ENCODE measurements around the gene CLCN5. TPM values are rescaled to one million over a fixed set of nuclear protein-coding genes. Genes with fewer than 3 reads are reported as not detected.

The CLCN5 gene
- total and polyA plus RNA-seq, 2 of the 13 experiments (the other 11 are each of a cell fraction or from before 2014, with no cell fraction given): 7.8 to 27.3 TPM

DNA sequence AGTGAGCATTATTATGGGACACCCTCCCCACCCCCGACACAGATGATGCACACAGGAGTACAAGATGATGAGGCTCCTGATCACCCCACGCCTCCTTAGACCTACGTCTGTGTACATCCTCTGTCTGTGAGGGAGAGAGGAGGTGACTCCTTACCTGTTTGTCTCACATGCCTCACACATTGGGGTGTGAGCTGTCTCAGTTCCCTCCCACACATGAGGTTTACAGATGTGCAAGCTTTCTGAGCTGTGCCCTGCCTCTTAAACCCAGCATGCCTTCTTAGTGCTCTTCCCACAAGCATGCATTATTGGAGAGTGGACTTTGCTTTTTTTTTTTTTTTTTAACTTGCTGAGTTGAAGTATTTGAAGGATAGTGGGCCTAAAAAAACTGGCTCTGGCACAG is 76.7 kb downstream of the CLCN5 start:
- ATAC-seq: no peak
- intact Hi-C loops (cut with micrococcal nuclease; ENCODE audit: unreplicated experiment): no loop called here
- POLR2A ChIA-PET: no interaction called here

GRCh38 chrX:50000937-50001542 is 78.6 kb downstream of the CLCN5 start:
- BruUV-seq (replicated peaks): no TSS peak
- intact Hi-C loops (cut with micrococcal nuclease; ENCODE audit: unreplicated experiment) (no loop called here), in situ Hi-C loops (cut with HindIII; ENCODE audit: extremely low pct_ligation_motif_present, low pct_unique_long_range_greater_than_20kb) (no loop called here)
- TF ChIP-seq SOX13 (IDR thresholded peaks at IDR 0.05) (no peak), SOX13 (CRISPR knock-in tag; conservative IDR thresholded peaks at IDR 0.05 in 1 of 2, IDR thresholded peaks at IDR 0.05 in 1 of 2) (no peak), GTF2F1 (IDR thresholded peaks at IDR 0.05; ENCODE audit: low read length) (no peak)
- Histone ChIP-seq H3K79me2 (ENCODE audit: insufficient read depth, low read length) (no peaks in the 10 kb centered on the region), H4K20me1 (ENCODE audit: insufficient read depth, low read length) (no peaks in the 10 kb centered on the region), H3K27me3 (ENCODE audit: control insufficient read depth in 1 of 2, insufficient read depth in 2 of 2, low read length in 2 of 2) (no peaks in the 10 kb centered on the region), H3K27ac (ENCODE audit: extremely low read length, insufficient read depth, low read length) (no peak overlapping the region), H3K9me3 (ENCODE audit: low read length) (no peaks in the 10 kb centered on the region), H3K4me2 (ENCODE audit: low read depth, low read length) (no peak overlapping the region), H3K4me1 (ENCODE audit: insufficient read depth, low read length) (peaks cover 2% of the 10 kb centered on the region; the same call in 1 of the 2 replicates), H3K9ac (ENCODE audit: insufficient read depth, low read depth, low read length) (no peak overlapping the region), H3K36me3 (replicated peaks in 1 of 2; ENCODE audit: control insufficient read depth in 1 of 2, insufficient read depth in 2 of 2, low read length in 2 of 2) (no peaks in the 10 kb centered on the region), H2AFZ (ENCODE audit: low read length) (no peak overlapping the region), H3K4me3 (replicated peaks in 1 of 3; ENCODE audit: insufficient read depth in 1 of 3, low read depth in 2 of 3, low read length in 3 of 3) (no peak overlapping the region)
- FAIRE-seq: no peak
- DNase-seq (ENCODE audit: low spot score): no peak
- ChIA-PET POLR2A (no interaction called here), CTCF (ENCODE audit: low intra/inter-chr PET ratio, low total read pairs) (no interaction called here)
- no peak for ATAC-seq

More for the DNA sequence above, 76.7 kb downstream of the CLCN5 start:
- TF ChIP-seq NFKB2 (CRISPR knock-in tag; IDR thresholded peaks at IDR 0.05; ENCODE audit: borderline replicate concordance): no peak
- no peak for TF ChIP-seq KLF9 (CRISPR knock-in tag; IDR thresholded peaks at IDR 0.05; ENCODE audit: low read depth)
- TF ChIP-seq ZNF44 (CRISPR knock-in tag; IDR thresholded peaks at IDR 0.05): no peak
- TF ChIP-seq ZNF12 (CRISPR knock-in tag; IDR thresholded peaks at IDR 0.05): no peak
- Histone ChIP-seq H3K79me2 (ENCODE audit: insufficient read depth, low read length) (no peaks in the 10 kb centered on the region), H3K27me3 (ENCODE audit: control insufficient read depth in 1 of 2, insufficient read depth in 2 of 2, low read length in 2 of 2) (no peaks in the 10 kb centered on the region), H3K4me1 (ENCODE audit: insufficient read depth, low read length) (peaks cover 13% of the 10 kb centered on the region), H3K36me3 (replicated peaks in 1 of 2; ENCODE audit: control insufficient read depth in 1 of 2, insufficient read depth in 2 of 2, low read length in 2 of 2) (no peaks in the 10 kb centered on the region), H3K4me3 (replicated peaks in 1 of 3; ENCODE audit: insufficient read depth in 1 of 3, low read depth in 2 of 3, low read length in 3 of 3) (no peak overlapping the region), H2AFZ (ENCODE audit: low read length) (no peak overlapping the region), H3K9me3 (ENCODE audit: low read length) (no peaks in the 10 kb centered on the region), H3K27ac (ENCODE audit: extremely low read length, insufficient read depth, low read length) (no peak overlapping the region), H4K20me1 (ENCODE audit: insufficient read depth, low read length) (no peaks in the 10 kb centered on the region), H3K4me2 (ENCODE audit: low read depth, low read length) (no peak overlapping the region), H3K9ac (ENCODE audit: insufficient read depth, low read depth, low read length) (no peak overlapping the region)
- no peak for FAIRE-seq
- no TSS peak for BruUV-seq (replicated peaks)
- WGBS (ENCODE audit: low lambda C conversion rate): 94% methylated on average over 3 of the region's 3 CpGs
- no peak for DNase-seq (ENCODE audit: low spot score)
- CTCF ChIA-PET (ENCODE audit: low intra/inter-chr PET ratio, low total read pairs): no interaction called here
- in situ Hi-C loops (cut with HindIII; ENCODE audit: extremely low pct_ligation_motif_present, low pct_unique_long_range_greater_than_20kb): no loop called here
